SW480 (cell line): ENCODE measurements around the gene SMARCB1.

Experiments used
- DNase-seq: peaks from one replicate; pipeline ENCODE4 v3.0.0-alpha.2; 2016; ENCODE audit warnings: low spot score

Gene SMARCB1

GRCh38 chr22:23762842-23763578 lies 23.8 kb upstream of the SMARCB1 start, which contains the start of gene C22orf15:
C22orf15 (plus strand) TSS chr22:23762990; CDS start chr22:23763307, 317 bp downstream.
- DNase-seq: no peak

GRCh38 chr22:23763579-23763945 lies 23.2 kb upstream of the SMARCB1 start:
- no peak for DNase-seq

- DNase-seq: no peak
These were observed 22.8 kb upstream of the SMARCB1 start for GRCh38 chr22:23763954-23764353.

GRCh38 chr22:23764899-23765881 lies 21.6 kb upstream of the SMARCB1 start:
- DNase-seq: no peak

- no peak for DNase-seq
These were observed 19.5 kb upstream of the SMARCB1 start for GRCh38 chr22:23767303-23767672.

- peak; percentile 73 for DNase-seq
These were observed 18.9 kb upstream of the SMARCB1 start, which contains the start of gene CHCHD10 for GRCh38 chr22:23767673-23768548. CHCHD10 (minus strand) TSS chr22:23767972; CDS start chr22:23767874, 98 bp downstream.

- no peak for DNase-seq
These were observed 17.3 kb upstream of the SMARCB1 start for GRCh38 chr22:23769321-23769965.

- DNase-seq: no peak
These were observed 14.5 kb upstream of the SMARCB1 start for GRCh38 chr22:23772315-23772648.

- DNase-seq: no peak
These were observed 13.9 kb upstream of the SMARCB1 start, which contains the start of gene MMP11 for GRCh38 chr22:23772649-23773473. MMP11 (plus strand) TSS chr22:23772849; CDS start chr22:23772871, 22 bp downstream.

- DNase-seq: no peak
These were observed 13.2 kb upstream of the SMARCB1 start for GRCh38 chr22:23773483-23774113.

GRCh38 chr22:23774114-23774921 lies 12.4 kb upstream of the SMARCB1 start:
- no peak for DNase-seq

GRCh38 chr22:23774922-23775436 lies 11.8 kb upstream of the SMARCB1 start:
- DNase-seq: no peak

GRCh38 chr22:23775779-23776375 lies 10.9 kb upstream of the SMARCB1 start:
- DNase-seq: no peak

- DNase-seq: no peak
These were observed 8.8 kb upstream of the SMARCB1 start for GRCh38 chr22:23777776-23778576.

- DNase-seq: no peak
These were observed 8.2 kb upstream of the SMARCB1 start for GRCh38 chr22:23778577-23778900.

GRCh38 chr22:23779083-23779482 lies 7.7 kb upstream of the SMARCB1 start:
- no peak for DNase-seq

- DNase-seq: no peak
These were observed 7.0 kb upstream of the SMARCB1 start for GRCh38 chr22:23779731-23780130.
